Measurements from ENCODE around the gene CDH3. TPM values are rescaled to one million over a fixed set of nuclear protein-coding genes. Genes with fewer than 3 reads are reported as not detected.

Gene CDH3
- total and polyA plus RNA-seq, 2 of the 13 experiments (the other 11 are each of a cell fraction or from before 2014, with no cell fraction given) = 0.11 TPM; not detected in 1

DNA sequence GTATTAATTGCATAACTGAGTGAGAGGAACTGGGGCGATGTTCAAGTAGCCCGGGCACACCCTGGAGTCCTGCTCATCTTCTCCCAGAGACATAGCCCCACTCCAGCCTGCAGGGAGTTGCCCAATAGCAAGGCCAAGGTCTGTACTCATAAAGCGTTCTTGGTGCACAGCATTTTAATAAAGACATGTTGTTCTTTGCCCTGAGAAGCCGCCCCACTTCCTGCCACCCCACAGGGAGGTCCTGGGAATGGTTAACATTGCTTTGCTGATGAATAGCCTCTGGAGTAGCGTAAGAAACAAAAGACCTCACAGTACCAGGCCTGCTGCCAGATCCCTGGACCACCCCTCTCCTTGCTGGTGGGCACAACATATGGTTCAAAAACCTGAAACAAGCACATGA, 70.4 kb downstream of the CDH3 start (continued):
- TF ChIP-seq, protein P1, sequence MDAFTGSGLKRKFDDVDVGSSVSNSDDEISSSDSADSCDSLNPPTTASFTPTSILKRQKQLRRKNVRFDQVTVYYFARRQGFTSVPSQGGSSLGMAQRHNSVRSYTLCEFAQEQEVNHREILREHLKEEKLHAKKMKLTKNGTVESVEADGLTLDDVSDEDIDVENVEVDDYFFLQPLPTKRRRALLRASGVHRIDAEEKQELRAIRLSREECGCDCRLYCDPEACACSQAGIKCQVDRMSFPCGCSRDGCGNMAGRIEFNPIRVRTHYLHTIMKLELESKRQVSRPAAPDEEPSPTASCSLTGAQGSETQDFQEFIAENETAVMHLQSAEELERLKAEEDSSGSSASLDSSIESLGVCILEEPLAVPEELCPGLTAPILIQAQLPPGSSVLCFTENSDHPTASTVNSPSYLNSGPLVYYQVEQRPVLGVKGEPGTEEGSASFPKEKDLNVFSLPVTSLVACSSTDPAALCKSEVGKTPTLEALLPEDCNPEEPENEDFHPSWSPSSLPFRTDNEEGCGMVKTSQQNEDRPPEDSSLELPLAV (CRISPR knock-in tag; conservative IDR thresholded peaks at IDR 0.05; ENCODE audit: low read depth) = no peak
- TF ChIP-seq, protein P2, sequence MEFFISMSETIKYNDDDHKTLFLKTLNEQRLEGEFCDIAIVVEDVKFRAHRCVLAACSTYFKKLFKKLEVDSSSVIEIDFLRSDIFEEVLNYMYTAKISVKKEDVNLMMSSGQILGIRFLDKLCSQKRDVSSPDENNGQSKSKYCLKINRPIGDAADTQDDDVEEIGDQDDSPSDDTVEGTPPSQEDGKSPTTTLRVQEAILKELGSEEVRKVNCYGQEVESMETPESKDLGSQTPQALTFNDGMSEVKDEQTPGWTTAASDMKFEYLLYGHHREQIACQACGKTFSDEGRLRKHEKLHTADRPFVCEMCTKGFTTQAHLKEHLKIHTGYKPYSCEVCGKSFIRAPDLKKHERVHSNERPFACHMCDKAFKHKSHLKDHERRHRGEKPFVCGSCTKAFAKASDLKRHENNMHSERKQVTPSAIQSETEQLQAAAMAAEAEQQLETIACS (CRISPR knock-in tag; IDR thresholded peaks at IDR 0.05) = no peak
- TF ChIP-seq HNF4A (CRISPR knock-in tag; IDR thresholded peaks at IDR 0.05) (peak; percentile 38; the same call in 1 of the 2 replicates), MZF1 (CRISPR knock-in tag; IDR thresholded peaks at IDR 0.05; ENCODE audit: borderline replicate concordance) (no peak), PHF21A (CRISPR knock-in tag; IDR thresholded peaks at IDR 0.05) (peak; percentile 33; the same call in 1 of the 2 replicates), ZNF557 (CRISPR knock-in tag; IDR thresholded peaks at IDR 0.05) (no peak), RORA (CRISPR knock-in tag; IDR thresholded peaks at IDR 0.05) (no peak), NFRKB (IDR thresholded peaks at IDR 0.05) (no peak), ZNF589 (CRISPR knock-in tag; conservative IDR thresholded peaks at IDR 0.05) (no peak), NR2F2 (IDR thresholded peaks at IDR 0.05; ENCODE audit: borderline replicate concordance, low read depth) (0 out of 2 replicates have a peak, but pooled peaks have one; percentile 24), SP4 (CRISPR knock-in tag; IDR thresholded peaks at IDR 0.05) (0 out of 2 replicates have a peak, but pooled peaks have one; percentile 11), ZFP37 (CRISPR knock-in tag; IDR thresholded peaks at IDR 0.05; ENCODE audit: borderline replicate concordance) (no peak)
- TF ChIP-seq, protein P3, sequence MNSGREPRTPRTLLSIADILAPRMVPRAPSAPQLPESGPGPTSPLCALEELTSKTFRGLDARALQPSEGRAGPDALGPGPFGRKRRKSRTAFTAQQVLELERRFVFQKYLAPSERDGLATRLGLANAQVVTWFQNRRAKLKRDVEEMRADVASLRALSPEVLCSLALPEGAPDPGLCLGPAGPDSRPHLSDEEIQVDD (CRISPR knock-in tag; IDR thresholded peaks at IDR 0.05; ENCODE audit: borderline replicate concordance) = no peak
- TF ChIP-seq, protein P4, sequence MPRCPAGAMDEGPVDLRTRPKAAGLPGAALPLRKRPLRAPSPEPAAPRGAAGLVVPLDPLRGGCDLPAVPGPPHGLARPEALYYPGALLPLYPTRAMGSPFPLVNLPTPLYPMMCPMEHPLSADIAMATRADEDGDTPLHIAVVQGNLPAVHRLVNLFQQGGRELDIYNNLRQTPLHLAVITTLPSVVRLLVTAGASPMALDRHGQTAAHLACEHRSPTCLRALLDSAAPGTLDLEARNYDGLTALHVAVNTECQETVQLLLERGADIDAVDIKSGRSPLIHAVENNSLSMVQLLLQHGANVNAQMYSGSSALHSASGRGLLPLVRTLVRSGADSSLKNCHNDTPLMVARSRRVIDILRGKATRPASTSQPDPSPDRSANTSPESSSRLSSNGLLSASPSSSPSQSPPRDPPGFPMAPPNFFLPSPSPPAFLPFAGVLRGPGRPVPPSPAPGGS (CRISPR knock-in tag; IDR thresholded peaks at IDR 0.05) = no peak
- TF ChIP-seq, protein P5, sequence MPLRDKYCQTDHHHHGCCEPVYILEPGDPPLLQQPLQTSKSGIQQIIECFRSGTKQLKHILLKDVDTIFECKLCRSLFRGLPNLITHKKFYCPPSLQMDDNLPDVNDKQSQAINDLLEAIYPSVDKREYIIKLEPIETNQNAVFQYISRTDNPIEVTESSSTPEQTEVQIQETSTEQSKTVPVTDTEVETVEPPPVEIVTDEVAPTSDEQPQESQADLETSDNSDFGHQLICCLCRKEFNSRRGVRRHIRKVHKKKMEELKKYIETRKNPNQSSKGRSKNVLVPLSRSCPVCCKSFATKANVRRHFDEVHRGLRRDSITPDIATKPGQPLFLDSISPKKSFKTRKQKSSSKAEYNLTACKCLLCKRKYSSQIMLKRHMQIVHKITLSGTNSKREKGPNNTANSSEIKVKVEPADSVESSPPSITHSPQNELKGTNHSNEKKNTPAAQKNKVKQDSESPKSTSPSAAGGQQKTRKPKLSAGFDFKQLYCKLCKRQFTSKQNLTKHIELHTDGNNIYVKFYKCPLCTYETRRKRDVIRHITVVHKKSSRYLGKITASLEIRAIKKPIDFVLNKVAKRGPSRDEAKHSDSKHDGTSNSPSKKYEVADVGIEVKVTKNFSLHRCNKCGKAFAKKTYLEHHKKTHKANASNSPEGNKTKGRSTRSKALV (CRISPR knock-in tag; IDR thresholded peaks at IDR 0.05) = no peak
- TF ChIP-seq, protein P6, sequence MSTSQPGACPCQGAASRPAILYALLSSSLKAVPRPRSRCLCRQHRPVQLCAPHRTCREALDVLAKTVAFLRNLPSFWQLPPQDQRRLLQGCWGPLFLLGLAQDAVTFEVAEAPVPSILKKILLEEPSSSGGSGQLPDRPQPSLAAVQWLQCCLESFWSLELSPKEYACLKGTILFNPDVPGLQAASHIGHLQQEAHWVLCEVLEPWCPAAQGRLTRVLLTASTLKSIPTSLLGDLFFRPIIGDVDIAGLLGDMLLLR (CRISPR knock-in tag; IDR thresholded peaks at IDR 0.05) = no peak
- TF ChIP-seq, protein P7, sequence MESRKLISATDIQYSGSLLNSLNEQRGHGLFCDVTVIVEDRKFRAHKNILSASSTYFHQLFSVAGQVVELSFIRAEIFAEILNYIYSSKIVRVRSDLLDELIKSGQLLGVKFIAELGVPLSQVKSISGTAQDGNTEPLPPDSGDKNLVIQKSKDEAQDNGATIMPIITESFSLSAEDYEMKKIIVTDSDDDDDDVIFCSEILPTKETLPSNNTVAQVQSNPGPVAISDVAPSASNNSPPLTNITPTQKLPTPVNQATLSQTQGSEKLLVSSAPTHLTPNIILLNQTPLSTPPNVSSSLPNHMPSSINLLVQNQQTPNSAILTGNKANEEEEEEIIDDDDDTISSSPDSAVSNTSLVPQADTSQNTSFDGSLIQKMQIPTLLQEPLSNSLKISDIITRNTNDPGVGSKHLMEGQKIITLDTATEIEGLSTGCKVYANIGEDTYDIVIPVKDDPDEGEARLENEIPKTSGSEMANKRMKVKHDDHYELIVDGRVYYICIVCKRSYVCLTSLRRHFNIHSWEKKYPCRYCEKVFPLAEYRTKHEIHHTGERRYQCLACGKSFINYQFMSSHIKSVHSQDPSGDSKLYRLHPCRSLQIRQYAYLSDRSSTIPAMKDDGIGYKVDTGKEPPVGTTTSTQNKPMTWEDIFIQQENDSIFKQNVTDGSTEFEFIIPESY (CRISPR knock-in tag; IDR thresholded peaks at IDR 0.05) = no peak
